H9 (cell line): ENCODE data around the gene IL26. TPM values are rescaled to one million over a fixed set of nuclear protein-coding genes. Genes with fewer than 3 reads are reported as not detected.

Experiments
- DNase-seq: peaks from one replicate; pipeline ENCODE4 v3.0.0-alpha.2; 2017
- H2AFZ ChIP-seq: one replicate; pipeline ENCODE4 v1.6.1; 2013; ENCODE audit warnings: mild to moderate bottlenecking, low read length, control low read depth, moderate library complexity
- H2AK5ac ChIP-seq: 2 replicates; pipeline ENCODE4 v1.6.1; 2013; ENCODE audit warnings: low read length, control low read depth, mixed read lengths; ENCODE audit not compliant: insufficient read length
- H2BK120ac ChIP-seq: one replicate; pipeline ENCODE4 v1.6.1; 2013; ENCODE audit warnings: low read depth, mild to moderate bottlenecking, low read length, control low read depth, inconsistent platforms; ENCODE audit not compliant: poor library complexity, severe bottlenecking
- H2BK12ac ChIP-seq: 2 replicates; pipeline ENCODE4 v1.6.1; 2013; ENCODE audit warnings: low read length, control low read depth, mixed read lengths, low read depth; ENCODE audit not compliant: insufficient read length
- H2BK15ac ChIP-seq: 2 replicates; pipeline ENCODE4 v1.6.1; 2013; ENCODE audit warnings: low read depth, low read length, control low read depth
- H2BK20ac ChIP-seq: one replicate; pipeline ENCODE4 v1.6.1; 2013; ENCODE audit warnings: low read depth, mild to moderate bottlenecking, low read length, control low read depth, inconsistent platforms; ENCODE audit not compliant: poor library complexity, severe bottlenecking
- H2BK5ac ChIP-seq: 2 replicates; pipeline ENCODE4 v1.6.1; 2013; ENCODE audit warnings: low read length, control low read depth, mixed read lengths; ENCODE audit not compliant: insufficient read length
- H3K14ac ChIP-seq: 2 replicates; pipeline ENCODE4 v1.6.1; 2013; ENCODE audit warnings: low read length, control low read depth; ENCODE audit not compliant: insufficient read depth
- H3K18ac ChIP-seq: 2 replicates; pipeline ENCODE4 v1.6.1; 2013; ENCODE audit warnings: low read depth, mild to moderate bottlenecking, mixed read lengths, low read length, control low read depth; ENCODE audit not compliant: insufficient read length
- H3K23ac ChIP-seq: 2 replicates; pipeline ENCODE4 v1.6.1; 2013; ENCODE audit warnings: low read length, control low read depth, mixed read lengths, low read depth; ENCODE audit not compliant: insufficient read length
- H3K23me2 ChIP-seq: 2 replicates; pipeline ENCODE4 v1.6.1; 2013; ENCODE audit warnings: low read depth, mild to moderate bottlenecking, mixed read lengths, low read length, control low read depth; ENCODE audit not compliant: insufficient read length, poor library complexity, severe bottlenecking
- H3K27ac ChIP-seq: 2 replicates; pipeline ENCODE4 v1.5.1; 2013; ENCODE audit warnings: low read length, control low read depth, mixed read lengths, low read depth; ENCODE audit not compliant: insufficient read length
- H3K27me3 ChIP-seq: 2 replicates; pipeline ENCODE4 v1.6.1; 2013; ENCODE audit warnings: low read length, control low read depth, inconsistent platforms; ENCODE audit not compliant: insufficient read depth
- H3K4ac ChIP-seq: 2 replicates; pipeline ENCODE4 v1.6.1; 2013; ENCODE audit warnings: low read depth, mild to moderate bottlenecking, control low read depth, inconsistent platforms, low read length, moderate library complexity
- H3K4me1 ChIP-seq: 2 replicates; pipeline ENCODE4 v1.6.1; 2013; ENCODE audit warnings: low read length, control low read depth, inconsistent platforms; ENCODE audit not compliant: insufficient read depth
- H3K4me2 ChIP-seq: 2 replicates; pipeline ENCODE4 v1.6.1; 2013; ENCODE audit warnings: low read length, control low read depth, mixed read lengths; ENCODE audit not compliant: insufficient read length, insufficient read depth
- H3K56ac ChIP-seq: 2 replicates; pipeline ENCODE4 v1.6.1; 2013; ENCODE audit warnings: low read depth, mild to moderate bottlenecking, mixed read lengths, low read length, control low read depth; ENCODE audit not compliant: insufficient read length
- H3K79me1 ChIP-seq: 2 replicates; pipeline ENCODE4 v1.6.1; 2013; ENCODE audit warnings: low read depth, mild to moderate bottlenecking, moderate library complexity, low read length, control low read depth, inconsistent platforms; ENCODE audit not compliant: insufficient read depth, poor library complexity, severe bottlenecking
- H3K79me2 ChIP-seq: 2 replicates; pipeline ENCODE4 v1.6.1; 2013; ENCODE audit warnings: low read length, control low read depth, inconsistent platforms; ENCODE audit not compliant: insufficient read depth
- H3K9ac ChIP-seq: 2 replicates; pipeline ENCODE4 v1.6.1; 2013; ENCODE audit warnings: low read length, control low read depth, mixed read lengths; ENCODE audit not compliant: insufficient read length; ENCODE audit errors: extremely low read depth
- H3K9me3 ChIP-seq: one replicate; pipeline ENCODE4 v1.6.1; 2013; ENCODE audit warnings: low read depth, low read length, inconsistent platforms; ENCODE audit not compliant: control insufficient read depth
- H3T11ph ChIP-seq: one replicate; pipeline ENCODE4 v1.6.1; 2013; ENCODE audit warnings: mild to moderate bottlenecking, low read length, control low read depth, inconsistent platforms
- H4K20me1 ChIP-seq: one replicate; pipeline ENCODE4 v1.6.1; 2013; ENCODE audit not compliant: control insufficient read depth, insufficient read length, insufficient read depth
- H4K5ac ChIP-seq: 2 replicates; pipeline ENCODE4 v1.6.1; 2013; ENCODE audit warnings: low read depth, mild to moderate bottlenecking, mixed read lengths, low read length, control low read depth; ENCODE audit not compliant: insufficient read length
- H4K8ac ChIP-seq: replicated peaks from 2 replicates; pipeline ENCODE4 v1.6.1; 2013; ENCODE audit warnings: low read length, control low read depth, mixed read lengths, low read depth; ENCODE audit not compliant: insufficient read length
- H4K91ac ChIP-seq: 2 replicates; pipeline ENCODE4 v1.6.1; 2013; ENCODE audit warnings: low read depth, mild to moderate bottlenecking, moderate library complexity, mixed read lengths, low read length, control low read depth; ENCODE audit not compliant: insufficient read length
- H3K27ac Mint-ChIP-seq, 3 experiments: 2 replicates in 2 of 3; 3 replicates in 1 of 3; pipeline ENCODE4 v1.8.0; 2020 to 2021; ENCODE audit warnings: mixed read lengths in 3 of 3, mild to moderate bottlenecking in 1 of 3, moderate library complexity in 1 of 3
- H3K27me3 Mint-ChIP-seq: 2 replicates; pipeline ENCODE4 v1.8.0; 2021; ENCODE audit warnings: low read depth, mild to moderate bottlenecking, moderate library complexity, mixed read lengths
- H3K36me3 Mint-ChIP-seq, 3 experiments: 2 replicates in 2 of 3; 3 replicates in 1 of 3; pipeline ENCODE4 v1.8.0; 2020 to 2021; ENCODE audit warnings: low read depth in 3 of 3, mixed read lengths in 3 of 3; ENCODE audit not compliant: insufficient read depth in 1 of 3
- H3K4me1 Mint-ChIP-seq, 2 experiments: 2 replicates each; pipeline ENCODE4 v1.8.0; 2020; ENCODE audit warnings: mixed read lengths in 2 of 2
- H3K4me3 Mint-ChIP-seq, 2 experiments: 2 replicates in 1 of 2; 3 replicates in 1 of 2; pipeline ENCODE4 v1.8.0; 2020 to 2021; ENCODE audit warnings: mild to moderate bottlenecking in 2 of 2, mixed read lengths in 2 of 2, moderate library complexity in 1 of 2
- H3K9me3 Mint-ChIP-seq, 2 experiments: 2 replicates in 1 of 2; 3 replicates in 1 of 2; pipeline ENCODE4 v1.8.0; 2020; ENCODE audit warnings: mild to moderate bottlenecking in 2 of 2, mixed read lengths in 2 of 2, moderate library complexity in 1 of 2
- WGBS: extraction: QIAGEN DNeasy Blood & Tissue Kit; methylation state at CpG from one replicate; pipeline ENCODE4 v1.1.7; 2013; ENCODE audit warnings: missing lambda C conversion rate, low lambda C conversion rate, mixed read lengths; ENCODE audit not compliant: insufficient read length; ENCODE audit errors: extremely low coverage; 5-methylcytosine and 5-hydroxymethylcytosine counted together
- total RNA-seq: library from RNA; stranded (reverse); gene quantifications from 2 replicates; pipeline ENCODE4 v1.2.1, GENCODE V29; 2021
- TF ChIP-seq, protein P1 (sequence below): fragments of 200-600 bp; sonication (generic); conservative IDR thresholded peaks from 3 replicates; pipeline ENCODE4 v1.8.0; 2021; ENCODE audit warnings: antibody characterized with exemption, mild to moderate bottlenecking

IL26 gene
- total RNA-seq, 1 experiment from 2014 or later = not detected

DNA sequence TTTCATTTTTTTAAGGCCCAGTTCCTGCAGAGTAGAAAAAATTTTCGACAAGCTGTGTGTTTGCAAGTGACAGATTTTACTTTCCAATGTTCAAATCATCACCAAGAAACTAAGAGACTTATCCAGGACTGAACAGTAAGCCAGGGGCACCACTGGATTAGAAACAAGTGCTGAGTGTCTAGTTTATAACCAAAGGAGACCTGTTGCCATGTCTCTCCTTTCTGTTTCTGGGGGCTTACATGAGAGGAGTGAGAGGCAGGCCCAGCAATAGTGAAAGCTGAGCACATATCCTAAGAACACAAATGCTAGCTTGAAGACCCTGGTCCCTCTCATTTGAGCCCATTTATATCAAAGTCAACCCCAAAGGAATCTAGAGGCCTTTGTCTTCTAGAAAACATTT is 69.0 kb downstream of the IL26 start:
- no peak overlapping the region for H3K56ac ChIP-seq
- H2BK15ac ChIP-seq = no peak overlapping the region
- Mint-ChIP-seq H3K27me3 (no peaks in the 10 kb centered on the region; the same call in 1 of the 2 replicates), H3K4me3 (no peak overlapping the region), H3K36me3 (no peaks in the 10 kb centered on the region), H3K9me3 (no peaks in the 10 kb centered on the region), H3K27ac (no peak overlapping the region), H3K4me1 (peaks cover 0 to 2% of the 10 kb centered on the region in 2 experiments; a peak in 1 of 4 replicates)
- no peak overlapping the region for H2BK20ac ChIP-seq
- no peak overlapping the region for H3K18ac ChIP-seq
- H2AFZ ChIP-seq = no peak overlapping the region
- H4K20me1 ChIP-seq = no peaks in the 10 kb centered on the region
- no peak for DNase-seq
- H3K4me1 ChIP-seq = no peaks in the 10 kb centered on the region
- no peaks in the 10 kb centered on the region for H3K79me1 ChIP-seq
- H3K27me3 ChIP-seq = no peaks in the 10 kb centered on the region
- WGBS = no CpG with 5 or more reads among the region's 1 CpG
- H3K23ac ChIP-seq = no peak overlapping the region
- no peak overlapping the region for H3K4me2 ChIP-seq
- H3K79me2 ChIP-seq = no peaks in the 10 kb centered on the region
- no peak overlapping the region for H4K8ac ChIP-seq
- no peak overlapping the region for H4K91ac ChIP-seq
- no peak overlapping the region for H3K9ac ChIP-seq
- no peak overlapping the region for H2AK5ac ChIP-seq
- no peak overlapping the region for H2BK120ac ChIP-seq
- H3K14ac ChIP-seq = no peak overlapping the region
- TF ChIP-seq, protein P1, sequence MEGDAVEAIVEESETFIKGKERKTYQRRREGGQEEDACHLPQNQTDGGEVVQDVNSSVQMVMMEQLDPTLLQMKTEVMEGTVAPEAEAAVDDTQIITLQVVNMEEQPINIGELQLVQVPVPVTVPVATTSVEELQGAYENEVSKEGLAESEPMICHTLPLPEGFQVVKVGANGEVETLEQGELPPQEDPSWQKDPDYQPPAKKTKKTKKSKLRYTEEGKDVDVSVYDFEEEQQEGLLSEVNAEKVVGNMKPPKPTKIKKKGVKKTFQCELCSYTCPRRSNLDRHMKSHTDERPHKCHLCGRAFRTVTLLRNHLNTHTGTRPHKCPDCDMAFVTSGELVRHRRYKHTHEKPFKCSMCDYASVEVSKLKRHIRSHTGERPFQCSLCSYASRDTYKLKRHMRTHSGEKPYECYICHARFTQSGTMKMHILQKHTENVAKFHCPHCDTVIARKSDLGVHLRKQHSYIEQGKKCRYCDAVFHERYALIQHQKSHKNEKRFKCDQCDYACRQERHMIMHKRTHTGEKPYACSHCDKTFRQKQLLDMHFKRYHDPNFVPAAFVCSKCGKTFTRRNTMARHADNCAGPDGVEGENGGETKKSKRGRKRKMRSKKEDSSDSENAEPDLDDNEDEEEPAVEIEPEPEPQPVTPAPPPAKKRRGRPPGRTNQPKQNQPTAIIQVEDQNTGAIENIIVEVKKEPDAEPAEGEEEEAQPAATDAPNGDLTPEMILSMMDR = no peak
- H3K27ac ChIP-seq = no peak overlapping the region
- H2BK12ac ChIP-seq = no peak overlapping the region
- H4K5ac ChIP-seq = no peak overlapping the region
- H3K23me2 ChIP-seq = no peaks in the 10 kb centered on the region
- no peaks in the 10 kb centered on the region for H3K9me3 ChIP-seq
- H3K4ac ChIP-seq = no peak overlapping the region
- H3T11ph ChIP-seq = no peak overlapping the region
- no peak overlapping the region for H2BK5ac ChIP-seq
